Lower leg skin (tissue), 3 donors: ENCODE measurements around the gene RASA2.

Experiments used
- CTCF ChIP-seq, 3 donors: fragments of 450-650 bp; IDR thresholded peaks; one replicate each; pipeline ENCODE4 v1.5.1; 2016; ENCODE audit warnings: antibody characterized with exemption in 3 of 3, mild to moderate bottlenecking in 3 of 3, moderate library complexity in 2 of 3
- POLR2A ChIP-seq, 2 donors: fragments of 450-650 bp; IDR thresholded peaks; one replicate each; pipeline ENCODE4 v1.6.1; 2016 to 2017; ENCODE audit warnings: antibody characterized with exemption in 2 of 2, mild to moderate bottlenecking in 1 of 2, moderate library complexity in 1 of 2

GRCh38 chr3:141594357-141594756 lies 107.5 kb downstream of the RASA2 start:
- no peak for TF ChIP-seq CTCF (IDR thresholded peaks at IDR 0.05)
- no peak for TF ChIP-seq POLR2A (IDR thresholded peaks at IDR 0.05)
